DMS53 treated with DMSO at 0.1 percent for 48 hours (cell line): ENCODE results near the gene TCEAL9.
"Not testable (repeated sequence)": the region's sequence is repeated elsewhere in the genome, so short reads cannot be mapped to it uniquely, and the experiment has no call there.

Experiments used
- DNase-seq: peaks from one replicate; lab custom pipeline; 2025; ENCODE audit not compliant: unreplicated experiment; lab: John Stamatoyannopoulos, UW

The TCEAL9 gene

GRCh38 chrX:103356130-103356798 is at the start of gene TCEAL9:
TCEAL9 (plus strand) TSS chrX:103356506; CDS start chrX:103357685, 1,179 bp downstream.
- DNase-seq = peak; percentile 15

GRCh38 chrX:103309860-103310554 is 46.3 kb upstream of the TCEAL9 start:
- no peak for DNase-seq

GRCh38 chrX:103310555-103311398 is 45.5 kb upstream of the TCEAL9 start, which contains the start of gene BEX2:
BEX2 (minus strand) TSS chrX:103310990; CDS start chrX:103309976, 1,014 bp downstream.
- DNase-seq = peak; percentile 75

GRCh38 chrX:103311399-103311780 is 44.9 kb upstream of the TCEAL9 start:
- DNase-seq = no peak

GRCh38 chrX:103329991-103330390 is 26.3 kb upstream of the TCEAL9 start, which contains the start of gene TCEAL7:
TCEAL7 (plus strand) TSS chrX:103330239; CDS start chrX:103331404, 1,165 bp downstream.
- no peak for DNase-seq

GRCh38 chrX:103330681-103331288 is 25.5 kb upstream of the TCEAL9 start:
- DNase-seq = no peak

- no peak for DNase-seq
Measured at GRCh38 chrX:103338663-103339062, 17.6 kb upstream of the TCEAL9 start.

GRCh38 chrX:103343105-103343504 is 13.2 kb upstream of the TCEAL9 start:
- peak; percentile 17 for DNase-seq

- no peak for DNase-seq
Measured at GRCh38 chrX:103344606-103345005, 11.7 kb upstream of the TCEAL9 start.

- no peak for DNase-seq
Measured at GRCh38 chrX:103347682-103348397, 8.5 kb upstream of the TCEAL9 start.

GRCh38 chrX:103356858-103357257 is 552 bp downstream of the TCEAL9 start:
- DNase-seq = no peak

GRCh38 chrX:103357871-103358270 is 1.6 kb downstream of the TCEAL9 start:
- DNase-seq = no peak

- not testable (repeated sequence) for DNase-seq
Measured at GRCh38 chrX:103359605-103360004, 3.3 kb downstream of the TCEAL9 start.

- DNase-seq = no peak
Measured at GRCh38 chrX:103360092-103360491, 3.8 kb downstream of the TCEAL9 start.

GRCh38 chrX:103360916-103361315 is 4.6 kb downstream of the TCEAL9 start:
- DNase-seq = no peak

GRCh38 chrX:103361798-103362197 is 5.5 kb downstream of the TCEAL9 start:
- DNase-seq = no peak

- DNase-seq = no peak
Measured at GRCh38 chrX:103362474-103362873, 6.2 kb downstream of the TCEAL9 start.

- no peak for DNase-seq
Measured at GRCh38 chrX:103363046-103363445, 6.7 kb downstream of the TCEAL9 start.

- no peak for DNase-seq
Measured at GRCh38 chrX:103367502-103367901, 11.2 kb downstream of the TCEAL9 start.

GRCh38 chrX:103369479-103369878 is 13.2 kb downstream of the TCEAL9 start:
- no peak for DNase-seq
